Measurements from ENCODE around the gene APH1B. TPM values are rescaled to one million over a fixed set of nuclear protein-coding genes. Genes with fewer than 3 reads are reported as not detected.

Gene APH1B
- total RNA-seq, result 15.2 and 16.7 TPM in 2 replicates

DNA sequence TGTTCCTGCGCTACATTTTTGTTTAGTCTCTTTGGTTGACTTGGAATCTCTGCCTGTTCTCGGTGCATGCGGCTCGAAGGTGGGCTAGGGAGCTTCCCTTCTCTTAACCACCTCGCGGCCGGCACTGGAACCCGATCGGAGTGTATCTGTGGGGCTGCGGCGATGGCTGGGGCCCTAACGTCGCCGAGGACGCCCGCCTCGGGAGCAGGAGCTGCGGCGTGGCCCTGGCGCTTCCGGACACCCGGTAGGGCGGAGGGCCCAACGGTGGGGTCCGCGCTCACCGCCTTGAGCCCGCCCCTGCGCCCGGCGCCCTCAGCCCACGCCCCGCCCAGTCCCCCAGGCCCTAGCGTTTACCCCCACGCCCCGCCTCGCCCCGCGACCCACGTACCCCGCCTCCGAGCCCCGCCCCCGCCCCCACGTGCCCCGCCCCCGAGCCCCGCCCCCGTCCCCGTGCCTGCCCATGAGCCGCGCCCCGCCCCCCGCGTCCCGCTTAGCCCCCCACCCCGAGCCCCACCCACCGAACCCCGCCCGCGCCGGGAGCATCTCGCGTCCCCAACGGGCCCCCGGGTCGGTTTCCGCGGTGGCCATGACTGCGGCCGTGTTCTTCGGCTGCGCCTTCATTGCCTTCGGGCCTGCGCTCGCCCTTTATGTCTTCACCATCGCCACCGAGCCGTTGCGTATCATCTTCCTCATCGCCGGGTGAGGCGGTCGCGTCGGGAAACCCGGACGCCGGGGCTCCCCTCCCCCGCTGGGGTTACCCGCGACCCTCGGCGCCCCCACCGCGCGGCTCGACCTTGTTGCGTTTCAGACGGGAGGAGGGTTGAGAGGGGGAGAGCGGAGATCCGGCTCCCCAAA is at the start of gene APH1B:
Gene APH1B, plus strand, starts transcription at position 568 of the 855 bp plus-strand sequence. Its CDS starts 19 bp downstream, at position 587.

Other genes starting within 250 kb of the APH1B start
- gene TPM1, start 234.9 kb upstream of the APH1B start, total RNA-seq, result 822 and 1,004 TPM in 2 replicates
- 20.5 and 37.3 TPM in 2 replicates for gene LACTB, start 155.7 kb upstream of the APH1B start, total RNA-seq
- 378 and 515 TPM in 2 replicates for gene RPS27L, start 120.1 kb upstream of the APH1B start, total RNA-seq
- gene RAB8B, start 88.0 kb upstream of the APH1B start, total RNA-seq, result 47.4 and 66.6 TPM in 2 replicates
- gene CA12, start 104.2 kb downstream of the APH1B start, total RNA-seq, result 76.0 and 93.6 TPM in 2 replicates
- 26.4 and 35.5 TPM in 2 replicates for gene USP3, start 227.0 kb downstream of the APH1B start, total RNA-seq

All from aortic smooth muscle cell (primary cell).